ENCODE results near the gene DZIP1L. TPM values are rescaled to one million over a fixed set of nuclear protein-coding genes. Genes with fewer than 3 reads are reported as not detected.

Gene DZIP1L
- total RNA-seq, 3 donors from 2014 or later: 24.5 to 34.4 (median 25.3) TPM

GRCh38 chr3:138031536-138031935 is 83.9 kb downstream of the DZIP1L start:
- intact Hi-C loops (cut with DNase I; ENCODE audit: low total_unique reads): loop anchor here (10.0 kb wide), 1 partner anchor 1317 kb away; no protein-coding TSS in a partner anchor
- no peak for DNase-seq (ENCODE audit: low spot score in 2 of 2)
- H3K9me3 ChIP-seq: no peaks in the 10 kb centered on the region
- H3K27me3 ChIP-seq: no peaks in the 10 kb centered on the region
- H3K4me1 ChIP-seq: no peaks in the 10 kb centered on the region
- no peak overlapping the region for H3K27ac ChIP-seq
- TF ChIP-seq CTCF (IDR thresholded peaks at IDR 0.05) (no peak), POLR2AphosphoS5 (IDR thresholded peaks at IDR 0.05) (no peak), POLR2A (IDR thresholded peaks at IDR 0.05) (no peak)
- H3K4me3 ChIP-seq: no peak overlapping the region
- H3K36me3 ChIP-seq: no peaks in the 10 kb centered on the region

GRCh38 chr3:138030734-138031280 is 84.6 kb downstream of the DZIP1L start:
- no peak overlapping the region for H3K27ac ChIP-seq
- H3K4me3 ChIP-seq: no peak overlapping the region
- DNase-seq (ENCODE audit: low spot score in 2 of 2): no peak
- H3K4me1 ChIP-seq: no peaks in the 10 kb centered on the region
- no peaks in the 10 kb centered on the region for H3K9me3 ChIP-seq
- intact Hi-C loops (cut with DNase I; ENCODE audit: low total_unique reads): loop anchor here (10.0 kb wide), 1 partner anchor 1316 kb away; no protein-coding TSS in a partner anchor
- H3K27me3 ChIP-seq: no peaks in the 10 kb centered on the region
- TF ChIP-seq CTCF (IDR thresholded peaks at IDR 0.05): no peak
- TF ChIP-seq POLR2AphosphoS5 (IDR thresholded peaks at IDR 0.05): no peak
- TF ChIP-seq POLR2A (IDR thresholded peaks at IDR 0.05): no peak
- no peaks in the 10 kb centered on the region for H3K36me3 ChIP-seq

GRCh38 chr3:138027821-138028220 is 87.6 kb downstream of the DZIP1L start:
- Histone ChIP-seq H3K4me3 (no peak overlapping the region), H3K4me1 (no peaks in the 10 kb centered on the region), H3K27me3 (no peaks in the 10 kb centered on the region), H3K36me3 (no peaks in the 10 kb centered on the region), H3K9me3 (no peaks in the 10 kb centered on the region), H3K27ac (no peak overlapping the region)
- DNase-seq (ENCODE audit: low spot score in 2 of 2): no peak
- intact Hi-C loops (cut with DNase I; ENCODE audit: low total_unique reads): no loop called here
- TF ChIP-seq POLR2A (IDR thresholded peaks at IDR 0.05) (no peak), CTCF (IDR thresholded peaks at IDR 0.05) (no peak), POLR2AphosphoS5 (IDR thresholded peaks at IDR 0.05) (no peak)

GRCh38 chr3:138025553-138025952 is 89.9 kb downstream of the DZIP1L start:
- no peak for DNase-seq (ENCODE audit: low spot score in 2 of 2)
- no peaks in the 10 kb centered on the region for H3K4me1 ChIP-seq
- no peak overlapping the region for H3K4me3 ChIP-seq
- no peaks in the 10 kb centered on the region for H3K27me3 ChIP-seq
- no peak overlapping the region for H3K27ac ChIP-seq
- H3K36me3 ChIP-seq: no peaks in the 10 kb centered on the region
- no peak for TF ChIP-seq POLR2A (IDR thresholded peaks at IDR 0.05)
- TF ChIP-seq CTCF (IDR thresholded peaks at IDR 0.05): no peak
- no peak for TF ChIP-seq POLR2AphosphoS5 (IDR thresholded peaks at IDR 0.05)
- intact Hi-C loops (cut with DNase I; ENCODE audit: low total_unique reads): no loop called here
- no peaks in the 10 kb centered on the region for H3K9me3 ChIP-seq

GRCh38 chr3:138023754-138024153 is 91.7 kb downstream of the DZIP1L start:
- TF ChIP-seq CTCF (IDR thresholded peaks at IDR 0.05) (no peak), POLR2AphosphoS5 (IDR thresholded peaks at IDR 0.05) (no peak), POLR2A (IDR thresholded peaks at IDR 0.05) (no peak)
- no peaks in the 10 kb centered on the region for H3K36me3 ChIP-seq
- H3K9me3 ChIP-seq: no peaks in the 10 kb centered on the region
- no peaks in the 10 kb centered on the region for H3K27me3 ChIP-seq
- no peak overlapping the region for H3K27ac ChIP-seq
- intact Hi-C loops (cut with DNase I; ENCODE audit: low total_unique reads): no loop called here
- DNase-seq (ENCODE audit: low spot score in 2 of 2): no peak
- no peak overlapping the region for H3K4me3 ChIP-seq
- H3K4me1 ChIP-seq: no peaks in the 10 kb centered on the region
